ACHN (cell line): ENCODE results near the gene CDC25B.

ENCODE experiments used
- DNase-seq: peaks from one replicate; pipeline ENCODE4 v3.0.0-alpha.2; 2015
- in situ Hi-C: cut with HindIII; loops from 2 replicates; pipeline ENCODE4 v1.10.0; 2017; ENCODE audit warnings: low sequenced_read_pairs, low pct_ligation_motif_present, low pct_unique_long_range_greater_than_20kb

CDC25B gene

DNA sequence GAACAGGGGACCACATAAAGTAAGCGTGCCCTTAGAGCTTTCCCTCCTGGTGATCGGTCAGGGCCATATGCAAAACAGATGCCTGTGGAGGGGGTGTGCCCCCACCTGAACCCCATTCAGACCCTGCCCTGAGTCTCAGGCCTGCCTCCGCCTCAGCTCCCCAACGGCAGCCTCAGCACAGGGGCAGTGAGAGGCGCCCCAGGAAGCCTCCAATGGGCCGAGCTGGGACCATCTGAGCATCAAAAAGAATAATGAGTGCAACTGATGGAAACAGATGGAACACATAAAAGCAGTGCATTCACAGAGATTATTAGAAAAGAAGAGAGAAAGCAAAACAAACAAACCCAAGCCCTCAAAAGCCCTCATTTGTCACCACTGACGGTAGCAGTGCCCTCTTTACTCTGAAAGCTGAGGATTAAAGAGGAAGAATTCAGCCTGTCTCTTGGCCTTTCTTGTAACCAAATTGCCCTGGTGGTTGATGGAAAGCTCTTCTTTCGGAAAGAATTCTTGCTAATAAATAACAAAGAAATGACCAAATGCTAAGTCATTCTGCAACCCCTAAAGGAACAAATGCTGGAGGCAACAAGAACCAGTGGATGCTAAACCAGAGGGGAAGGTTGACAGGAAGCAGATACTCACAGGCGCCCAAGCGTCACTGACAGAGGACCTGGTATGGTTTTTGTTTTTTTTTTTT is 35.3 kb upstream of the CDC25B start:
- in situ Hi-C loops: no loop called here
- DNase-seq: peak; percentile 39

DNA sequence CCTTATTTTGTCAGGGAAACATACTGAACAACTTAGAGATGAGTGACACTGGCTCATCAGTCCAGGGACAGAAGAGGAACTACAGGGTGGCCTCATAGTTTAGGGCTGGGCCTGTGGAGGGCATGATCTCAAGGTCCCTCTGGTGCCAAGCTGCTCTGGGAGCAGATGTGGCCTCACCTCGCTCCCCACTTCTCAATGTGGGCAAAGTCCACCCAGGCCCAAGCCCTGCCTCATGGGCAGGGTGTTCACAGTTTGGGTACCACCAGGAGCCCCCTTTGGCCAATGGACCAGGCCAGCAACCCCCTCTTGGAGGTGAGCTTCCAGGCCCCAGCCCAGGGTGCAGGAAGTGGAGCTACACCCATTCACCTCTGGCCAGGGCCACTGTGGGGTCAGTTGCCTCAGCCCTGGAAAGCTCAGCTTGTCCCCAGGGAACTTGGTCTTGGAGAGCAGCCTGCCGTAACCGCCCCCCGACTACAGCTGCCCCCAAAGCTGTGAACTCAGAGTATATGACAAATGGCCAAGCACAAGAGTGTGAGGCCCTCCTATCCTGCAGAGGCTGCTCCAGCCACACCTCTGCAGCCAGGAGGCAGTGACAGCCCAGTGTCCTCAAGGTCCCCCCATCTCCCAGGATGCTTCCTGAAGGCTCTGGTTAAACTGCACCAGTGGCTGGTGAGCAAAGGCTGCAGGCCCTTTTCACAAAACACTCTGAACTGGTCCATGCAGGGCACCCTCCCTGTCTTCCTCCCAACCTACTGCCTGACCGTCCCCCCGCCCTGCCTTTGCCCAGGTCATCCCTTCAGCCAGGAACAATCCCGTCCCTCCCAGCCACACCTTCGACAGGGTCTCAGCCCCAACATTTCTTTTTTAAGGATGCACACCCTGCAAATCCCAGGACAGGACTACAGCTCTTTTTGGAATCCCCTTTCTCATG is 32.2 kb upstream of the CDC25B start:
- in situ Hi-C loops: no loop called here
- no peak for DNase-seq

DNA sequence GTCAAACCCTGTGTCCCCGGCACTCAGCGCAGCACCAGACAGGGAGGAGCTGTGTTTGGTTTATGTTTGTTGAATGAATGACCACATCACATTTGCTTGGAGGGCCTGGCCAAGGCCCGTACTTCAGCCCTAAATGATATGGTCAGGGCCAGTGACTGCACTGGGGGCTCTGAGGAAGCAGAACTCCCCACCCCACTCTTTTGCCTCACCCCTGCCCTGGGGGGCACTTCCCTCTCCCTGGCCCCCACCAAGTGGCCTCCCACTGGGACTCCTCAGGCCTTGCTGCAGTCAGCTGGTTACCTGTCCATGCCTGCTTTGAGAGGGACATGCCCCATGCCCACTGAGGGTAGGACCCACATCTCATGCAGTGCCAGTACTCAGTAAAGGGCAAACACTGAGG is 31.5 kb upstream of the CDC25B start:
- DNase-seq: no peak
- in situ Hi-C loops: no loop called here

- in situ Hi-C loops: no loop called here
- DNase-seq: no peak
Observed at GRCh38 chr20:3765171-3765882, 30.8 kb upstream of the CDC25B start.

GRCh38 chr20:3766422-3767109 is 29.5 kb upstream of the CDC25B start:
- in situ Hi-C loops: no loop called here
- DNase-seq: no peak

DNA sequence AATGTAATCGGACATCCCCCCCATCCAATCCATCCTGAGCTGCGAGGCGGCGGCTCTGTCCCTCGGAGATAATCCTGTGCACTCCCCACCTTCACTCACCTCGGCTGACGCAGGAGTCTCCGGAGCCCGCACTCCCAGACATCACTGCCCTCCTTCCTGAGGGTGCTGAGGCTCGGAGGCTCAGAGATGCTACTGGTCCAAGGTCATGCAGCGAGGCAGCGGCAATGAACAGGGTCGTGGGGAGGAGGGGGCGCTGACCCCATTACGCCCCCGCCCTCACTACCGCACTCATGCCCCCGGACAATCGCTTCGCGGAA is 29.0 kb upstream of the CDC25B start:
- in situ Hi-C loops: no loop called here

DNA sequence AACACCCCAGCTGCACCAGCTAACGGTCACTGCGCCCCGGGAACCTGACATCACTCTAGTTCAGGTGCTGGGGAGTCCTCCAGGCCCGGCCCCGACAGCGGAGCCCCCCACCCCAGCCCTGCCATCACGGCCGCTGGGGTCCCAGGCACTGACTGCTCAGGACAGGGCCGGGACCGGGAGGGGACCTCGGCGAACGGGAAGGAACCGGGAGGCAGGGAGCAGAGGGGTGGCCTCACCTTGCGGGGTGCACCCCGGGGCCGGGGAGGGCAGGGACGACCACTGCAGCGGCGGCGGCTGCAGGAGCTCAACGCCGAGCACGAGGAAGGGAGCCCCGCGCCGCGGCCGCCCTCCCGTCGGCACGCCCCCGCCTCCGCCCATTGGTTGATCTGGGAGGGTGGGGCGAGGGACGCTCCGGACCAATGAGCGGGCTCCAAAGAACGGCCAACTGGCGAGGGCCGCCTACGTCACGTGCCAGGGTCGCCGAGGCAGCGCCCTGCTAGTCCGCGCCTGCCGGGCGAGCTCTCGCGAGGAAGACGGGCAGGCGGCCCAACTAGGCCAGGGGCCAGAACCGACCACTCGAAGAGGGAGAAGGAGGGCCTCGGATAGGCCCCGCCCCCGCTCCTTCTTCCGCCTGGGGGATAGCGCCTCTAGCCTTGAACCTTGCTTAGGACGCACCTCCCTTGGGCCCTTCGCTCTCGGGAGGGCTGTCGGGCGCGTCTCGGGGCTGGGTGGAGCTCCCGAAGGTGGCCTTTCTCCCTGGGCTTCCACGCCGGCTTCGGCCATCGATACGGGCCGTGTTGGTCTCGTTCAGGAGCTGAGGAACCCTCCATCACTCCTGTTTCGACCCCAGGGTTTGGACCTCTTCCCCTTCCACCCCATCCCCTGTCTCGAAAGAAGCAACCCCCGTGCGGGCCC is 28.4 kb upstream of the CDC25B start, which contains the start of gene ADISSP:
ADISSP (minus strand) TSS at position 327 of the 915 bp plus-strand sequence. CDS start 7,653 bp downstream, outside the sequence.
- DNase-seq: peak; percentile 96
- in situ Hi-C loops: no loop called here

More for the DNA sequence above, 29.0 kb upstream of the CDC25B start:
- DNase-seq: peak; percentile 11

DNA sequence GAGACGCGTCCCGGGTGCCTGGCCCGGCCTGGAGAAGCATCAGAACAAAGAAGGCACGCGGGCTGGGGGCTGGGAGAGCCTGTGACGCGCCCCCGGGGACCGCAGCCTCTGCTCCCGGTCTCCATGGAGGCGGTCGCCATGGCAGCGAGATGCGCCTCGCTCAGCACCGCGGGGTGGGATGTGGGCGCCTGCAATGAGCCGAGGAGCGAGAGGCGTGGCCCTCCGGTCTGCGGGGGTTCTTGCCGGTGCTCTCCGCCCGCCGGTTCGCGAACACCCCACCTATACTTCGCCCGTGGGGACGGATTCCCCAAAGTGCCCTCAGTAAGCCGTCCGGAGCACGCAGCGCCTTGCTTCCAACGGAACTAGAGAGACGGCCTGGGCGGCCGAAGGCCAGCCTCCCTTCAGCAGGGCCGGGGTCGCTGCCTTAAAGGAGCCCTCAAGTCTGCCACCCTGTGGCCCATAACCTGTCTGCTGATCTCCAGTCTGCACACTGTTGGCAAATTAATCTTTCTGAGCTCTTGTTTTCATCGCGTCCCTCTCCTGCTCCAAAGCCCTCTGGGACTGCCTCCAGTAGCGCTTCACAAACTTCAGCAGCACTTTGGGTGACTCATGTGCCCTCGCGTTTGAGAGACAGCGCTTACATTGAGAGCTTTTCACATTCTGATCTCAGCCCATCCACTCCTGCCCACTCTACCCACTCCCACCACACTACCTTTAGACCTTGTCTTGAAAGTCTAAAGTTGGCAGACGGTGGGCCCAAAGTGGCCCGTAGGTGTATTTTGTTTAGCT is 27.6 kb upstream of the CDC25B start:
- DNase-seq: peak; percentile 80
- in situ Hi-C loops: no loop called here

- DNase-seq: no peak
- in situ Hi-C loops: no loop called here
Observed at GRCh38 chr20:3771552-3772058, 24.5 kb upstream of the CDC25B start.

GRCh38 chr20:3775457-3776108 is 20.5 kb upstream of the CDC25B start:
- DNase-seq: no peak
- in situ Hi-C loops: no loop called here

- in situ Hi-C loops: no loop called here
- no peak for DNase-seq
Observed at GRCh38 chr20:3777381-3777715, 18.8 kb upstream of the CDC25B start.

- in situ Hi-C loops: no loop called here
- DNase-seq: no peak
Observed at GRCh38 chr20:3777716-3778629, 18.1 kb upstream of the CDC25B start.

DNA sequence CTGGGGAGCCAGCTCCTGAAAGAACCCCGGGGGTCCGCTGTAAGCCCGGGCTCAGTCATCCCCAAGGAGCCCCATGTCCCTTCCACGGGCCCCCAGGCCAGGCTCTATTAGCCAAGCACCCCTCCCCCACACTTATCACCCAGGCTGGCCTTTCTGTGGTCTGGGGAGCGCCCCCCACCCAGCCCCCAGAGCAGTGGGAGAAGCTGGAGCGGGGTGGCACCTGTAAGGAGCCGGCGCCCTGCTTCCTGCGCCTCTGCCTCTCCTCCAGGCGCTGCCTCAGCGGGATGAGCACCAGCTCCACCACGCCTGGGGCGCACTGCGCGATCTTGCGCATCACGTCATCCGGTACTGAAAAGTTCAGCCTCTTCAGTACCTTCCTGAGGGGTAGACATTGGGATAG is 17.1 kb upstream of the CDC25B start:
- DNase-seq: no peak
- in situ Hi-C loops: no loop called here

DNA sequence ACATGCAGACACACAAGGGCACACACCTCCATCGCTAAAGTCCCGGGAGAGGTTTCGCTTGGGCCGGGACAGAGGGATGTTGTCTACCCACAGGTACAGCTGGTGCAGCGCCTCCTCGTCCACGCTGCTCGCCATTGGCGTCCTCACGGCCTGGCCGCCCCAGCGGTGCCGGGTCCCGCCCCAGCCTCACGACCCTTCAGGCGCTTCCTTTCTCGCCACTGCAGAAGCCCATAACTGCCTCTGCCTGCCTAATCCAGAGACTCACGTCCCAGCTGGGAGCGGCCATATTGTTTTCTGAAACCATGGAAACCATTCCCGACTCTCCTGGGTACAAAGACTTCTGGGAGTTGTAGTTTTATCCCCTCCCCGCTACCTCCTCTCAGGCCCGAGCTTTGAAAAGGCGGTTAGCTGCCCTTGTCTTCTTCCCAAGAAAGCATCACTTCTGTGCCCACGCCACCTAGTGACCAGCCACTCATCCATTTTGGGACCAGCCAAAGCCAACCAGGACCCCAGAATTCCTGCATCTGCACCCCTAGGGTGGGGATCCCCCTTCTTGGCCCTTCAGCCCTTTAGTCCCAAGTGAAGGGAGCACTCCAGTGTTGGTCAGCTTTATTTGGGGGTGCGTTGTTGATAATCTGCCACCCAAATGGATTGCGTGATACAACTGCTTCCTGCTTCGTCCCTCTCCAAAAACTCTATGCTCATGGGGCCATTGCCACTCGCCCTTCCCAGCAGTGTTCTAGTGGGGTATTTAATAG is 14.8 kb upstream of the CDC25B start, which contains the start of gene SPEF1:
SPEF1 (minus strand) TSS at position 296 of the 758 bp plus-strand sequence; CDS start at position 135, 161 bp downstream.
- in situ Hi-C loops: no loop called here
- DNase-seq: peak; percentile 93

DNA sequence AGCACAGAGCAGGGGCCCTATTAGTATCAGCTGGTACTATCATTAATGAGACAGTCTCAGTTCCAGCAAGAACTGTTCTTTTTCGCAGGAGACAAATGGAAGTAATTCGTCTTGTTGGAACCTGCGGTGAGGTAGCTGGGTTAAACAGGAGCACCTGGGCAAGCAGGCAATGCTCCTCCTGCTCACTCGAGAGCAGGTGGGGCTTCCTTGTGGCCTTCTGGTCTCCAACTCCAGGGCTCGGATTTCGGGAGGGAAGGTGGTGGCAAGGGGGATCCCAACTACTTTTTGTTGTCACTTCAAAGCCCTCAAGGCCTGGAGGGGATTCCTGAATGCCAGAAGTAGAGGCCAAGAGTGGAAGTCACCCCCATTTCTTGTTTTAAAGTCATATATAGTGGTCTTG is 13.5 kb upstream of the CDC25B start:
- DNase-seq: no peak
- in situ Hi-C loops: no loop called here
